Uterus (tissue), 4 donors: ENCODE results near the gene SLFNL1. TPM values are rescaled to one million over a fixed set of nuclear protein-coding genes. Genes with fewer than 3 reads are reported as not detected.

Experiments used
- DNase-seq, 2 donors: peaks; one replicate each; pipeline ENCODE4 v3.0.0-alpha.2; 2019 to 2020
- H3K27ac ChIP-seq, 2 donors: fragments of 200-600 bp; sonication (generic); 1 replicate in 1 of 2; 2 replicates in 1 of 2; pipeline ENCODE4 v1.5.1; 2016 to 2018
- H3K27me3 ChIP-seq, 2 donors: fragments of 200-600 bp; sonication (generic); one replicate each; pipeline ENCODE4 v1.5.1; 2018 to 2019; ENCODE audit warnings: control low read depth in 1 of 2
- H3K36me3 ChIP-seq, 2 donors: fragments of 200-600 bp; sonication (generic); one replicate each; pipeline ENCODE4 v1.5.1; 2019; ENCODE audit warnings: control low read depth in 1 of 2
- H3K4me1 ChIP-seq, 2 donors: fragments of 200-600 bp; sonication (generic); one replicate each; pipeline ENCODE4 v1.5.1; 2018 to 2019; ENCODE audit warnings: control low read depth in 1 of 2
- H3K4me3 ChIP-seq, 2 donors: fragments of 200-600 bp; sonication (generic); 1 replicate in 1 of 2; 2 replicates in 1 of 2; pipeline ENCODE4 v1.5.1; 2018 to 2019; ENCODE audit warnings: mild to moderate bottlenecking in 1 of 2
- H3K9me3 ChIP-seq, 2 donors: fragments of 200-600 bp; sonication (generic); one replicate each; pipeline ENCODE4 v1.5.1; 2019; ENCODE audit warnings: control low read depth in 1 of 2
- CTCF ChIP-seq, 4 experiments: fragments of 200-600 bp in 2 of 4; fragments of 450-650 bp in 2 of 4; sonication (generic) in 2 of 4; IDR thresholded peaks; one replicate each; pipeline ENCODE4 v1.5.1; 2016 to 2019; ENCODE audit warnings: antibody characterized with exemption in 4 of 4, mild to moderate bottlenecking in 2 of 4, moderate library complexity in 1 of 4
- POLR2A ChIP-seq, 2 donors: fragments of 450-650 bp; IDR thresholded peaks; one replicate each; pipeline ENCODE4 v1.6.1; 2016; ENCODE audit warnings: antibody characterized with exemption in 2 of 2, mild to moderate bottlenecking in 1 of 2, moderate library complexity in 1 of 2
- intact Hi-C: fragments of 100-400 bp; cut with DNase I; formaldehyde crosslinking; loops from one replicate; pipeline ENCODE4 v1.15.1; 2023; ENCODE audit warnings: low total_unique reads
- total RNA-seq, 4 donors: library from RNA; depleted of rRNA in 3 of 4; stranded (reverse); fragments of >200 nt in 3 of 4; gene quantifications; one replicate each; pipeline versions ENCODE4 v1.1.0 to v1.2.4, GENCODE V29; 2014 to 2023
- donor health status: DM: yes; HTN: yes; CAD: no.

SLFNL1 gene
- total RNA-seq, 4 donors from 2014 or later, result 0.83 to 31.3 (median 1.6) TPM; not detected in 1

- Histone ChIP-seq H3K27me3 (no peaks in the 10 kb centered on the region), H3K4me3 (no peak overlapping the region), H3K36me3 (no peaks in the 10 kb centered on the region), H3K27ac (no peak overlapping the region), H3K4me1 (no peaks in the 10 kb centered on the region), H3K9me3 (no peaks in the 10 kb centered on the region)
- no peak for TF ChIP-seq CTCF (IDR thresholded peaks at IDR 0.05)
- TF ChIP-seq POLR2A (IDR thresholded peaks at IDR 0.05), result no peak
- DNase-seq, result no peak
- intact Hi-C loops, result no loop called here
These were observed 22.9 kb downstream of the SLFNL1 start for GRCh38 chr1:40998668-40999067.

GRCh38 chr1:40997096-40997495 is 24.4 kb downstream of the SLFNL1 start:
- no peak for DNase-seq
- H3K36me3 ChIP-seq, result no peaks in the 10 kb centered on the region
- H3K4me3 ChIP-seq, result no peak overlapping the region
- intact Hi-C loops, result no loop called here
- H3K27me3 ChIP-seq, result no peaks in the 10 kb centered on the region
- TF ChIP-seq POLR2A (IDR thresholded peaks at IDR 0.05), result no peak
- TF ChIP-seq CTCF (IDR thresholded peaks at IDR 0.05), result no peak
- H3K4me1 ChIP-seq, result no peaks in the 10 kb centered on the region
- no peak overlapping the region for H3K27ac ChIP-seq
- H3K9me3 ChIP-seq, result no peaks in the 10 kb centered on the region

- no peak for DNase-seq
- H3K4me3 ChIP-seq, result no peak overlapping the region
- intact Hi-C loops, result no loop called here
- peak overlapping the region in 1 of 2 donors; percentile 98 for H3K27ac ChIP-seq
- TF ChIP-seq CTCF (IDR thresholded peaks at IDR 0.05) (no peak), POLR2A (IDR thresholded peaks at IDR 0.05) (no peak)
- H3K9me3 ChIP-seq, result no peaks in the 10 kb centered on the region
- H3K4me1 ChIP-seq, result peaks cover 0 to 3% of the 10 kb centered on the region in 2 donors
- no peaks in the 10 kb centered on the region for H3K36me3 ChIP-seq
- H3K27me3 ChIP-seq, result no peaks in the 10 kb centered on the region
These were observed 32.5 kb downstream of the SLFNL1 start for GRCh38 chr1:40989066-40989465.

- H3K27ac ChIP-seq, result peak overlapping the region; percentile 97 to 98
- intact Hi-C loops, result no loop called here
- TF ChIP-seq POLR2A (IDR thresholded peaks at IDR 0.05) (no peak), CTCF (IDR thresholded peaks at IDR 0.05) (no peak)
- no peak overlapping the region for H3K4me3 ChIP-seq
- no peaks in the 10 kb centered on the region for H3K9me3 ChIP-seq
- H3K36me3 ChIP-seq, result no peaks in the 10 kb centered on the region
- no peaks in the 10 kb centered on the region for H3K27me3 ChIP-seq
- peaks cover 0 to 8% of the 10 kb centered on the region in 2 donors for H3K4me1 ChIP-seq
- DNase-seq, result no peak
These were observed 33.2 kb downstream of the SLFNL1 start for GRCh38 chr1:40988280-40988679.

- no peaks in the 10 kb centered on the region for H3K9me3 ChIP-seq
- intact Hi-C loops, result no loop called here
- no peak for TF ChIP-seq CTCF (IDR thresholded peaks at IDR 0.05)
- no peak for TF ChIP-seq POLR2A (IDR thresholded peaks at IDR 0.05)
- peaks cover 0 to 10% of the 10 kb centered on the region in 2 donors for H3K4me1 ChIP-seq
- peak overlapping the region; percentile 97 to 98 for H3K27ac ChIP-seq
- no peaks in the 10 kb centered on the region for H3K27me3 ChIP-seq
- H3K4me3 ChIP-seq, result no peak overlapping the region
- H3K36me3 ChIP-seq, result no peaks in the 10 kb centered on the region
- no peak for DNase-seq
These were observed 33.9 kb downstream of the SLFNL1 start for GRCh38 chr1:40987439-40988276.
